ENCODE results near the gene TAP1. TPM values are rescaled to one million over a fixed set of nuclear protein-coding genes. Genes with fewer than 3 reads are reported as not detected.

Gene TAP1
- total RNA-seq, 1 donor from 2014 or later: 17.4 TPM

- no peak for DNase-seq
Measured at GRCh38 chr6:32860674-32861073, 7.2 kb upstream of the TAP1 start.

- DNase-seq: no peak
Measured at GRCh38 chr6:32858194-32858593, 4.7 kb upstream of the TAP1 start.

GRCh38 chr6:32857156-32857891 is 3.8 kb upstream of the TAP1 start:
- no peak for DNase-seq

GRCh38 chr6:32855467-32856174 is 2.1 kb upstream of the TAP1 start:
- DNase-seq: no peak

- peak; percentile 18 for DNase-seq
Measured at GRCh38 chr6:32854376-32855178, 1.1 kb upstream of the TAP1 start.

- no peak for DNase-seq
Measured at GRCh38 chr6:32852844-32853540, 512 bp downstream of the TAP1 start.

GRCh38 chr6:32852018-32852843 is 1.3 kb downstream of the TAP1 start:
- DNase-seq: no peak

- no peak for DNase-seq
Measured at GRCh38 chr6:32851025-32851424, 2.5 kb downstream of the TAP1 start.

GRCh38 chr6:32849126-32849525 is 4.4 kb downstream of the TAP1 start:
- no peak for DNase-seq

- DNase-seq: no peak
Measured at GRCh38 chr6:32847795-32848194, 5.7 kb downstream of the TAP1 start.

- no peak for DNase-seq
Measured at GRCh38 chr6:32847004-32847403, 6.5 kb downstream of the TAP1 start.

GRCh38 chr6:32845384-32845884 is 8.1 kb downstream of the TAP1 start:
- no peak for DNase-seq

GRCh38 chr6:32844839-32845383 is 8.6 kb downstream of the TAP1 start:
- DNase-seq: no peak

GRCh38 chr6:32843979-32844838 is 9.3 kb downstream of the TAP1 start, which contains the start of gene PSMB8:
PSMB8 (minus strand) TSS chr6:32844047; CDS start chr6:32843996, 51 bp downstream.
- peak; percentile 95 for DNase-seq

- DNase-seq: no peak
Measured at GRCh38 chr6:32843331-32843978, 10.0 kb downstream of the TAP1 start.

GRCh38 chr6:32842690-32843089 is 10.8 kb downstream of the TAP1 start:
- no peak for DNase-seq

- DNase-seq: no peak
Measured at GRCh38 chr6:32842021-32842650, 11.4 kb downstream of the TAP1 start.

GRCh38 chr6:32840604-32841246 is 12.8 kb downstream of the TAP1 start:
- DNase-seq: no peak
